Ecto neural progenitor cell (in vitro differentiated cells): ENCODE results near the gene FAM72D.
"Not testable (repeated sequence)": the region's sequence is repeated elsewhere in the genome, so short reads cannot be mapped to it uniquely, and the experiment has no call there.

Source experiments
- DNase-seq: peaks from one replicate; pipeline ENCODE4 v3.0.0-alpha.2; 2018; ENCODE audit warnings: low spot score

The FAM72D gene

DNA sequence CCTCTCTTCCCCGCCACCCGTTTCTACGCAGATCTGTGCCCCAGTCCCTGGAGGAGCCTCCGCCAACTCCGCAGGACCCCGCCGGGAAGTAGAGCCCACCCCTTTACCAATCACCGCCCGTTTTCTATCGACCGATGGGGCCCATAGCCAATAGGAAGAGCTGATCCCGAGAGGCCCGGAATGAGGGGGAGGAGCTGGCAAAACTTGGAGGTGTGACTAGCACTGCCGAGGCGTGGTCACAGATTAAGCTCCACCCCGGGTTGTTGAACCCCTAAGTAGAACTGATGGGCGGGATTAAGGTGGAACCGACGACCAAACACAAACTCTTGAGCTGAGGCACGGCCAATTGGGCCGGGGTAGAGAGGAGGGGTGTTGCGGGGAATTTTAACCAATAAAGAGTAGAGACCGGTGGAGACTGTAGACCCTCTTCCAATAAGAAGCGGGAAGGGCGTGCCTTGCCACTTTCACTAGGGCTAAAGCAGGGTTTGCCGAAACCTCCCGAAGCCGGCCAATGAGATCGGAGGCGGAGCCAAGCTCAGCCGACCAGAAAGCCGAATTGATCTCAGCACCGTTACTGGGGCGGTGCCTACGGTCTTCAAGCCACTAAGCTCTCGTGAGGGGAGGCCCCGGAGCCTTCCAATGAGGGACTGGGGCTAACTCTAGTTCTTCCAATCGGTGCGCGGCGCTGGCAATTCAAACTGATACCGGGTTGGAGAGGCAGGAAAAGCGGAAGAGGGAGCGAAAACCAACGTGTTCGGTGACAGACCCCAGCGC, at the start of gene FAM72D, which contains the start of gene SRGAP2B:
FAM72D (plus strand) TSS at position 691 of the 774 bp plus-strand sequence. CDS start 874 bp downstream, outside the sequence.
SRGAP2B (minus strand) TSS at position 45 of the 774 bp plus-strand sequence. CDS start 2,427 bp downstream, outside the sequence.
- DNase-seq, result not testable (repeated sequence)

DNA sequence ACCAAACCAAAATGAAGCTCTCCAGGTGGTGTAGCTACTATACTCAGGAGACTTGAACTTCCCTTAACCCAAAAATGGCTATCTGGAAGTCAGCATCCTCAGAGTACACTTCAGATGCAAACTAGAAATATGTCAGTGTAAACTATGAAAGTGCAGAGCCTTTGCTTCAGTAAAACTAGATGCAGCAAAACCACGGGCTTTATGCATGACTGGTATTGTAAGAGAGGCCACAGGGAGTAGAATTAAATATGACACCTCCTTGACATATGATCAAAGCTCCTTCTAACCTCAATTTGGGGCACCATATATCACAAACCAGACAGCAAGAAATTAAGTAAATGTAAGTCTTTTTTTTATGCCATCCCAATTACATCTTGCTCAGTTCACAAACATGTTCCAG, 48.2 kb upstream of the FAM72D start:
- DNase-seq, result not testable (repeated sequence)

DNA sequence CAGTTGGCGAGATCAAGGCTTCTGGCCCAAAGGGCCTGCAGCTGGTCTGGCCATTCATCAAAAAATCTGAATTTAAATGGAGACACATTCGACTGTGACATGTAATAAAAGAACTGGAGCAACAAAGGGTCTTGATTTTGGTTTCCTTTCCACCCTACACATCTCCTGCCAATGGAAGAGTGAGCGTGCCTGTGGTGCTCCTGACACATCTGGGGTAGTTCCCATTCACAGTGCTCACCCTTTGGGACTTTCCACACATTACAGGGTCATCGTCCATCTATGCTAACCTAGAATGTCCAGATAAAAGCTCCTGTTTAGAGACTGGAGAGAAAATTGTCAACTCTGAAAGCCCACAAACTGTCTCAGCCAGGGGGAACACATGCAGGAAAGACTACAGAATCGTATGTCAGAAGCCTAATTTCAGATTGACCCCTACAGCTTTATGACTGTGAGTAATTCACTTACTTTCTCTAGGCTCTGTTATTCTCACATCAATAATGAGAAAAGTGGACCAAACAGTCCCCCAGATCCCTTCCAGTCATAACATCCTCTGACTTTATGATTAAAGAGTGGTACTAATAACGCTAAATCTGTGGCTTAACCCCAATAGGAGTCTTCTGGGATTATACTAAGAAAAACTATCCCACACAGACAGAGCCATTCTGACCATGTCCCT, 47.5 kb upstream of the FAM72D start:
- not testable (repeated sequence) for DNase-seq

DNA sequence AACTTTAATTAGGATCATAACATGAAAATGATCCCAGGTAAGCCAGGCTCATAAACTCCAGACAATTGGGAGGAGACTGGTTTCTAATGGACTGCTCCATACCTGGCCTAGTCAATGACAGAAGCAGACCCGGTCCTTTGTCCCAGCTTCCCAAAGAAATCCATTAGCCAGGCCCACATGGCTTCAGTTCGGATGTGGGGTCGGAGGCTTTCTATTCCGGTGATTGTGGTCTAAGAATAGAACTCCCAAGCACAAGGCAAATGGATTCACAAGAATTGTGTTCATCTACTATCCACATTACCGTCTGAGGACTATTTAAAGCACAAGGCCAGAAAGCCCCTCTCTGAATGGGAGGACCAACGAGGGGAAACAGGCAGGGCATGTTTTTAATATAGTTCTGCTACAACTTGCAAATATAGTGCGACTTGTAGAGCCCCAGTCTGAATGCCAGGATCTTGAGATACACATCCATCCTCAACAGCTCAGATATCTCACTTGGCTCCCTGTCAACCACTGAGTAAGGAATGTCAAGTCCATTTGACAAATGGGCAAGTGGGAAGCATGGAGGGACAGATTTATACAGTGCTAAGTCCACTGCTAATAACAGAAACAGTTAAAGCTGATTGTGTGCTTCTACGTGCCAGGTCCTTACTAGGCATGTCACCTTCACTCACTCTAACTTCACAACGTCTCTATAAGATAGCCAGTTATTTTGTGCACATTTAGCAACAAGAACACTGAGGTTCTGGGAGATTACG, 43.6 kb upstream of the FAM72D start:
- DNase-seq, result not testable (repeated sequence)

DNA sequence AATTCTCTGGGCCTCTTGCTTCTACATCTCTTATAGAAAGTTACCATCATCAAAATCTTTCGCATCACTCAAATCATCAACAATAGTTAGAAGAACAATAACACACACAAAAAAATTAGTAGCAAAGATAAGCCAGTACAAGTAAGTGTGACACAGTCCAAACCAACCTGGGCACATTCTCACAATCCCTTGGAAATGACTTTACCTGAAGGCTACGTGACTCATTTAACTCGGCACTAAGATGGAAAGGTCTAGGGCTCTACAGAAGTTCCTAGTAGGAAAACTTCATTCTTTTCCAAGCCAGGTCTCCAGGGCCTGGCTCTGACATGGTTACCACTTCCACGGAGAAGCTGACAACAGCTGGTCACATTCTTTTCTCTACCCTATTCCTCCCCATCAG, 42.3 kb upstream of the FAM72D start:
- DNase-seq, result not testable (repeated sequence)

DNA sequence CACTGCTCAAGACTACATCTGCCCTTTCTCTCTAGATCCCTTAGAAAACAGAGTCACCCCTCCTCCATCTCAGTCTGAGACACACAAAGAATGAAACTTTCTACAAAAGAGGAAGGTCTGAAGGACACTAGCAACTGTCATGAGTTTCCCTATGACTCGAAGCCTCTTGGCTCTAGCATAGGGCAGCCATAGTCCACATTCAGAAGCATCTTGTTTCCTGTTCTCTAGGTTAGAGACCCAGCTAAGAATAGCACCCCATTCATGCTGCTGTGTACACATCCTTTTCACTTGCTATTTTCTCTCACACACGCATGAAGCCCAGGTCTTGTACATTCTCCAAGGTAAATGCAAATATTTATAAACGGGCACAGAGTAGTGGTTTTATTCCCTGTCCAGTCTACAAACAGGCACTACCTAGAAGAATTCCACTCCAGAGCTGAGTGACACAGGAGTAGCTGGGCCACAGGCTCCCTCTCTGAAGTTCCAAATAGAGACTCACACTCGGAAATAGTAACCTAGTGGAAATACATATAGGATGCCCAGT, 40.5 kb upstream of the FAM72D start:
- DNase-seq, result not testable (repeated sequence)

DNA sequence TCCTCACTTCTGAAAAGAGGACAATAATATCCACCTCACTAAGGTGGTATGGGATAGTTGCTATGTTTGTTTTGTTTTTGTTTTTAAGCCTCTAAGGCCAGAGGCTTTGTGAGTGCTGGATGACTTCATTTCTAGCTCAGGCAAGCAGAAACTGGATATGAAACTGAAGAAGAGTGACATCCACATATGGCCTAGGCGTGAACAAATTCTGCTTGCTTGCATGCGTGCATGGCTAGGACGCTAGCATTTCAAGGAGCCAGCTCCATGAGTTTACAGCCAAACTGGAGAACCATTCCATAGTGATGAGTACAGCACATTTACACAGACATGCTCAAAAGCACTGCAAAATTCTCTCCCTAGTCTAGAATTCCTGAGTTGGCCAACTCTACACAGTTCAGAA, 37.6 kb upstream of the FAM72D start:
- DNase-seq, result not testable (repeated sequence)

DNA sequence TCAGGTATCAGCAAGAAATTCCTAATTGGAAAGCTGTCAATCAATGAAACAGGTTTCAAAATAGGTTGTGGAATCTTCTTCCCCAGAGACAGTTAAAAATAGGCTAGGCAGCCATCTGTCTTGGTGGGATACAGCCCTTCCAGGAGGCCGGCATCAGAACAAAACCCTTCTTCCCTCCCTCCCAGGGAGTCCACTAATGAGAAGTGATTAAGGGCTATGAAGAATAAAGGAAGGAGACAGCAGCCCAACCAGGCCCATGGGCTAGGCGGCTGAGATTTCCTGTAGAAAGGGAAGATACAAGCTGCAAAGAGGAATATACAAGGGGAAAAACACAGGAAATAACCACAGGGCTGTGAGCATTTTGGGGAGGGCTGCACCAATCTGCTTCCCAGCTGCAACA, 32.5 kb upstream of the FAM72D start:
- DNase-seq, result not testable (repeated sequence)

DNA sequence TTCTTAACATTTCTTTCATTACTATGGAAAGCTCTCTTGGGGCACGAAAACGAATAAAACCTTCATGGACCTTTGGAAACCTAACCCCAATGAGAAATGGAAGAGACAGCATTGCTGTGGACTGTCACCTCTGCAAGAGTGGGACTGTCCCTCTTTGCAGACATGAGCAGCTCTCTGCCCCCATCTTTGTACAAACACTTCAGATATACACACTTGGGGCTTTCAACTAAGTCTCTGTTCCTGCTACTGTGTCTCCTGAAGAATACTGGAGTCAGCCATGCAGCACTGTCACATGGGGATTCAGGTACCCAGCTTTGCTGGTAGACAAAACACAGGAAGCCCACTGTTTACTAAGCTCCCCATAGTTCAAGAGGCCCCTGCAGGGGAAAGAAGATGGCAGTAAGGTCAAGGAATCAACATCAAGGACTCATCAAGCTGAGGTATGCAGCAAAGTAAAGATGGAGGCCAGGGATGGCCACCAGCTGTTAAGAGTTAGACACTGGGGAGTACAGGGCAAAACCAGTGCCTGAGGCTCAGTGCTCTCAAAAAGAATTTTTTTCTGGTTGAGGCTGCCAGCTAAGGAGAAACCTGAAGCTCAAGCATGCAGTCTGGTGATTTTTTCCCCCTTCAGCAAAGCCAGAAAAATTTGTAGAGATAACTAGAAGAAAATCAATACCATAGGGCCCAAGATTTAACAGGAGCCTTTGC, 31.7 kb upstream of the FAM72D start:
- DNase-seq, result not testable (repeated sequence)

DNA sequence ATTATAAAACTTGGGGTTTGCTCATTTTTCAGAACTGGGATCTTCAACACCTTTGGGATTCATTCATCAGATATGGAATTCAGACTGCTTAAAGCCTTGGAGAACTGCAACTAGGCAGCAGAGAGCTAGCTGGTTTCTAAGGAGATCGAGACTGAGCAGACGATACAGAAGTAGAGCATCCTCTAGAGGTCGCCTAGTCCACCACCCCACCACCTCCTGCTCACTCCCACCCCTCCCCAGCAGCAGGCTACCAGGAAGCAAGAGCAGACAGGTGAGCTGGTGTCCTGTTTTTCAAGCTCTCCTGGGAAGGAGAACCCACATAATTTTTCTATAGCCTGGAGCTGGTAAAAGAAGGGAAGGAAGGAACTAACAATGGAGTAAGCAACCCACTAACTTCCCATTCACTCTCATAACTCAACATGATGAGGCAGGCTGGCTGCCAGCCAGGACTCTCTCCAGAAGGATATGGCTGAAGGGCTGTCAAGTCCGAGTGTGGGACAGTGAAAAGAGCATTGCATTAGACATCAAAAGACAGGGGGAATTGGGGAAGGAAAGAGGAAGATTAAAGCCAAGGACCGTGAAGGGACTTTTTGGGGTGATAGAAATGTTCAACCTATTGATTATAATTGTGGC, 30.5 kb upstream of the FAM72D start:
- DNase-seq, result not testable (repeated sequence)

DNA sequence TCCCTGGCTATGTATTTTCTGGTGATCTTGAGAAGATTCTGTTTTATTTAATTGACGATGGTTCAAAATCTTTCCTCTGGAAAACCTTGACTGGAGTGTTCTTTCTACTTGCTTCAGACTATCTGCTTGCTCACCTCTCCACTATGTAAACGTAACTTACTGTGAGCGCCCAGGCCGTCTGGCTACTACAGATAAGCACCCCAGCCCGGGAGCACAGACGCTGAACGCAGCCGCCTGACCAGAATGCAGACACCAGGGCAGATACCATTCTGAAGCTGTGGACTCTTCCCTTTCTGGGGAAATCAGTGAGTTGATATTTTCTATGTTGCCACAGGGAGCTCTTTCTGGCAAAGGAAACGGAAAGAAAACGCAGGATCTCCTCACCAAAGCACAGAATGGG, 29.3 kb upstream of the FAM72D start:
- DNase-seq, result not testable (repeated sequence)

DNA sequence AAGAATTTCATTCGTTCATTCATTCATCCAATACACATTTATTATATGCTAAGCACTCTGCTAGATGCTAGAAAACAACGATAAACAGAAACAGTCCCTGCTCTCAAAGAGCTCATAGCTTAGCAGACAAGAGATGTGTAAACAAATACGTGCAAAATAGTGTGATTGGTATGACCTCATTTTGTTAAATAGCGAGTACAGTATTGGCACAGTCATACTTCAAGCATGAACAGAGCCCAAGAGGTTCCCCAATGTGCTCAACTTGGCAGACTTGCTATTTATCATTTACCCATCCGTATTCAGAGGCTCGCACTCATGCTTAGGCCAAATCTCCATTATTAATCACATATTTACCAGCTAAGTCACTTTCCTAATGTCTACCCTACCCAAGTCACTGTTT, 24.2 kb upstream of the FAM72D start:
- not testable (repeated sequence) for DNase-seq

DNA sequence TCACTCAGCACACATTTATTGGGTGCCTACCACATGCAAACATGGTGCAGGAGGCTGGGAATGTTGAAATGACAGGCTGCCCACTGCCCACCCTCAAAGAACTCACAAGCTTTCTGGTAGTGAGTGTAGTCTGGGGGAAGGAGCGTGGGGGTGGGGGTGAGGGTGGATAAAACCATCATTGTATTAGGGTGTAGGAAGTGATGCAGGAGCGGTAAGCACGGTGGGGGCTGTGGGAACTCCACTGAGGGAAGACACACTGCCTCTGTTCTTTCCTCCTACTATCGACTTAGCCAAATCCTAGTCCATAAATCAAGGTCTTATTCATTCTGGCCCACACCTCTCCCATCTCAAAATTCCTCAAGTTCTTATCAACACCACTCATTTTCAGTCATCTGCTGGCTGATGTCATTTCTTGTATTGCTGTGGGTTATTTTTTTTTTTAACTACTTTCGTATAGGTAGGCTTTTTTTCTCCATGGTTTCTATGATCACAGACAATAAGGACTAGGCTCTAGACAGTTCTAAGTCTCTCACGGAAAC, 21.7 kb upstream of the FAM72D start:
- DNase-seq, result not testable (repeated sequence)

DNA sequence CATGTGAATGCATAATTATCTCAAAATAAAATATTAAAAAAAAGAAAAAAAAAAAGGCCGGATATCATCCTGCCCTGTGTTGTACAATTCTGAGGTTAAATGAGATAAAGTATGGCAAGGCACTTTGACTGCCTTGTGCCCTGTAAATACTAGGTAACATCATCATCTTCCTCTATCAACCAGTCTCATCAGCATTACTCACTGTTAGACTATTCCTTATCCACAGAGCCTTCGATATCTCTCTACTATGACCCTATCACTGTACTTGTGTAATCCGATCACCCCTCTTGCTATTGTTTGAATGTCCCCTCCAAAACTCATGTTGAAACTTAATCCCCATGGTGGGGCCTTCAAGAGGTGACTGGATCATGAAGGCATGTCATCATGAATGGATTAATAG, 18.9 kb upstream of the FAM72D start:
- not testable (repeated sequence) for DNase-seq

DNA sequence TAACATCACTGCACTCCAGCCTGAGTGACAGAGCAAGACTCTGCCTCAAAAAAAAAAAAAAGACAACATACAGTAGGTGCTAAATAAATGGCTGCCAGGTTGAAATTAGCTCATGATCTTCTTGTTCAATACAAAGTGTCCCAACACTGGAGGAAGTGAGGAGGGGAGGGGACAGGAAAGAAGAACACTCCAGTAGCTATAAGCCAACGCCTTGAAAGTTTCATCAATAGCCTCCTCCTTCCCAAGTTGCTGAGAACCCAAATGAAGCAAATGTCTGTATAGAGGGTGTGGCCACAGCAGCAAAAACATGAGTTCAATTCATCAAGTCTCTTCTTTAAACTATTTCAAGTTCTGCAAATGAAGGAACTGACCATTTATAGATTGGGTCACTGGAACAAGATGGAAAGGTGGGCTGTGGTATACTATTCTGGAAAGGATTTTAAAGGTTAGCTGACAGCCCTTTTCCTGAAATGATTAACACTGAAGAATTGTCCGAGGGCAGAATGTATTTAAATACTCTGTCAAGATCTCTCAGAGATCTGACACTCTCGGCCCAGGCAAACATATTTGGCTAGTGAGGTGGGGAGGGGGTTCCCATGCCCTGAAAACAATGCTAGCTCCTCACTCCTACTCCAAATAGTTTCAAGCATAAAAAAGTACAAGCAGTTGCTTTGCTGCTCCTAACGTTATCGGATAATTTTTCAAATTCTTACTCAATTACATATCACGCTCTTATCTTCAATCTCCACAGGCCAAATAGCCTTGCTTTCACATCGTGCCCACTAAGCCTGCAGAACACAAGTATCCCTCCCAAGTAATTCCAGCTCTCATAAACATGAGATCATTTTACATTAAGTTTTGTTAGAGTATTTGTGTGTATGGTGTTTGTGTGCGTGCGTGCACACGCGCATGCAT, 17.6 kb upstream of the FAM72D start:
- not testable (repeated sequence) for DNase-seq

DNA sequence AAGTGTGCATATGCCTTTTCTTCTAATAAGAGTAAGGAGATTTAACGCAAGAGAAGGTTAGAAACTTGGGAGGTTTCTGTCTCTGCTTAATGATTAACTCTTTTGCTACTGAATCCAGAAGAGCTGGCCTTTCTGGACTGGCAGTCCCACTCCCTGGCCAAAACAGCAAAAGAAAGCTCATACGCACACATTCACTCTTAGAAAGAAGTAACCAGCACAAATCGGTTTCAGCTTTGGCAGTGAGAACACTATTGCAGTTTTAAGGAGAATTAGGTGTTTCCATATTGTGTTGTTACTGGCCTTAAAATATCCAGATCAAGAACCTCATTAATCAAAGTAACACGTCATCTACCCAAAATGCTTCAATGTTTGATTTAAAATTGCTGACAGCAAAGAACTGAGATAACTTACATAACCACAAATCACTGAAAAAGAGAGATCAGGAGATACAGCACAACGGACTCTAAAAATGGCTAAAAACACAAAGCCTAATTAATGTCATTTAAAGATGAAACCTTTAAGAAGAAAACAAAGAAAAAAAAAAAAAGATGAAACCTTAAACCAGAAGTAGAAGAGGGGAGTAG, 16.9 kb upstream of the FAM72D start:
- DNase-seq, result not testable (repeated sequence)

DNA sequence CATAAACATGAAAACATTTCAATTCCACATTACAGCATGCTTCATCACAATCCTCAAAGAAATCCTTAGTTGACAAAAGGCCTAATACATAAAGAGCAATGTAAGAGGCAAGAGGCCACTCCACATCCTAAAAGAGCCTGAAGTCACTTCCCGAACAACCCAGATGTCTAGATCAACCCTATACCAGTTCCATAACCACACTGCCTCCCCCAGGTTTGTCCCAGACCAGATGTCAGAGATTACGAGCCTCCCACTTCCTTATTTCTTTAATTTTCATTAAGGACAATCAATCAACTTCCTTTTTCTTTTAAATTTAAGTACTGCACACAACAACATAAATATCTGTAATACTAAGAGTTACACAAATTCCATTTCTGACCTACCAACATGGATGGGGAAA, 16.0 kb upstream of the FAM72D start:
- not testable (repeated sequence) for DNase-seq

DNA sequence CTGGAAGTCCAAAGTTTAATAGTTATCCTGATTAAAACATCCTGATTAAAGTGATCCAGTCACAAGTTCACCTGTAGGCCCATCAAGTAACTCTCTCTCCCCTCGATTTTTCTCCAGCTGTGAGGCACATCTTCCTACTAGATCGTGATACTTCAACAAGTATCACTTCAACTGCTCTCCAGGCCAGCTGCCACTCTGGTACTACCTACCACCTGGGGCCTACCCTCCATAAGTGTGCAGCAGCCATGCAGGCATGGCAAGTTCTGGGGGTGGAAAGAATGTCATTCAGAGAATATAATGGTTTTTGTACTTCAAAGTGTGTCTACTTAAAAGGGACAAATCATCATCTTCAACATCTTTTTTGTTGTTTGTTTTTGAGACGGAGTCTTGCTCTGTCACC, 15.6 kb upstream of the FAM72D start:
- DNase-seq, result not testable (repeated sequence)
